AG09309 (cell line): ENCODE measurements around the gene ADRA2B.

Experiments
- DNase-seq: peaks from one replicate; pipeline ENCODE4 v3.0.0-alpha.2; 2010; ENCODE audit warnings: low read depth
- H3K4me3 ChIP-seq: 2 replicates; pipeline ENCODE4 v1.5.1; 2011; ENCODE audit warnings: mild to moderate bottlenecking, low read depth, low read length, moderate library complexity; ENCODE audit not compliant: control insufficient read depth
- TF ChIP-seq, protein P1 (sequence below): IDR thresholded peaks from 2 replicates; pipeline ENCODE4 v1.5.1; 2011; ENCODE audit warnings: mild to moderate bottlenecking, low read depth, low read length, inconsistent platforms; ENCODE audit not compliant: insufficient read depth, control insufficient read depth; ENCODE audit errors: missing control alignments

ADRA2B gene

GRCh38 chr2:96108541-96109360 lies 7.6 kb downstream of the ADRA2B start:
- DNase-seq: no peak
- TF ChIP-seq, protein P1, sequence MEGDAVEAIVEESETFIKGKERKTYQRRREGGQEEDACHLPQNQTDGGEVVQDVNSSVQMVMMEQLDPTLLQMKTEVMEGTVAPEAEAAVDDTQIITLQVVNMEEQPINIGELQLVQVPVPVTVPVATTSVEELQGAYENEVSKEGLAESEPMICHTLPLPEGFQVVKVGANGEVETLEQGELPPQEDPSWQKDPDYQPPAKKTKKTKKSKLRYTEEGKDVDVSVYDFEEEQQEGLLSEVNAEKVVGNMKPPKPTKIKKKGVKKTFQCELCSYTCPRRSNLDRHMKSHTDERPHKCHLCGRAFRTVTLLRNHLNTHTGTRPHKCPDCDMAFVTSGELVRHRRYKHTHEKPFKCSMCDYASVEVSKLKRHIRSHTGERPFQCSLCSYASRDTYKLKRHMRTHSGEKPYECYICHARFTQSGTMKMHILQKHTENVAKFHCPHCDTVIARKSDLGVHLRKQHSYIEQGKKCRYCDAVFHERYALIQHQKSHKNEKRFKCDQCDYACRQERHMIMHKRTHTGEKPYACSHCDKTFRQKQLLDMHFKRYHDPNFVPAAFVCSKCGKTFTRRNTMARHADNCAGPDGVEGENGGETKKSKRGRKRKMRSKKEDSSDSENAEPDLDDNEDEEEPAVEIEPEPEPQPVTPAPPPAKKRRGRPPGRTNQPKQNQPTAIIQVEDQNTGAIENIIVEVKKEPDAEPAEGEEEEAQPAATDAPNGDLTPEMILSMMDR: no peak
- H3K4me3 ChIP-seq: no peak overlapping the region

- H3K4me3 ChIP-seq: no peak overlapping the region
- no peak for DNase-seq
- TF ChIP-seq, protein P1: no peak
Measured at GRCh38 chr2:96108151-96108540, 8.2 kb downstream of the ADRA2B start.

- TF ChIP-seq, protein P1: no peak
- DNase-seq: no peak
- H3K4me3 ChIP-seq: no peak overlapping the region
Measured at GRCh38 chr2:96107708-96108065, 8.7 kb downstream of the ADRA2B start.

DNA sequence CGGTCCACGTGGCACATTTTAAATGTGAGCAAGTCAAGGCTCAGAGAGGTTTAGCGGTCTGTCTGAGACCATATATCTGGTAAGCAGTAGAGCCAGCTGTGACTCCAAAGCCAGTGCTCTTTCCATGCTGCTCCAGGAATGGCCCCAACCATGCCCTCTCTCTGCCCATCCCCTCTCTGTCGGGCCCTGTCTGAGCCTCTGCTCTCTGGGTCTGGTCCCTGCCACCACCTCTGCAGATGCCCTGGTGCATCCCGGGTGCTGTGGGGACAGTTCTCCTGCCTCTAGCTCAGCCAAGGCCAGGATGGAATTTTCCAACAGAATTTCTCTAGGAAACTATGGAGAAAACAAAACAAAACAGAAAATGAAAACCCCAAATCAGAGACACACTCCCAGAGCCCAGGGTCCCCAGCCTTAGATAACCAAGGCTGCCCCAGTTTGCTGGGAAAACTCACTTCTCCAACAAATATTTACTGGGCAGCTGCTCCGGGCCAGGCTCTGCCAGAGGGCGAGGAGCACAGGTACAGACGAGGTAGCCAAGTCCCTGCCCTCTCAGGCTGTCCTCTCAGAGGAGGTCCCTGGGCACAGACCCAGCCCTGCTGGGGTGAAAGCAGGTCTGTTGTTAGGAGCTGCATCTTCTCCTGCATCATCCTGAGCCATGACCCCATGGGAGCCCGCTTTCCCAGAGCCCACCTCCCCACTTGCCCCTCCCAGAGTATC lies 9.2 kb downstream of the ADRA2B start:
- TF ChIP-seq, protein P1: no peak
- H3K4me3 ChIP-seq: no peak overlapping the region
- no peak for DNase-seq

- TF ChIP-seq, protein P1: no peak
- no peak for DNase-seq
- no peak overlapping the region for H3K4me3 ChIP-seq
Measured at GRCh38 chr2:96105994-96106715, 10.2 kb downstream of the ADRA2B start.

- TF ChIP-seq, protein P1: no peak
- DNase-seq: no peak
- no peak overlapping the region for H3K4me3 ChIP-seq
Measured at GRCh38 chr2:96105152-96105915, 11.0 kb downstream of the ADRA2B start.
